Testis (tissue), 2 donors: Measurements from ENCODE around the gene AADACL2.

Source experiments
- CTCF ChIP-seq, 3 experiments: fragments of 450-650 bp in 2 of 3; fragments of 200-600 bp in 1 of 3; sonication (generic) in 1 of 3; IDR thresholded peaks; one replicate each; pipeline ENCODE4 v1.5.1; 2016 to 2019; ENCODE audit warnings: antibody characterized with exemption in 3 of 3, mild to moderate bottlenecking in 2 of 3, moderate library complexity in 1 of 3
- POLR2A ChIP-seq: fragments of 450-650 bp; IDR thresholded peaks from one replicate; pipeline ENCODE4 v1.6.1; 2017; ENCODE audit warnings: antibody characterized with exemption, mild to moderate bottlenecking, moderate library complexity

- TF ChIP-seq CTCF (IDR thresholded peaks at IDR 0.05) (no peak), POLR2A (no peak)
Observed at GRCh38 chr3:151774910-151775309, 41.2 kb downstream of the AADACL2 start.
